Upper lobe of left lung (tissue), 6 donors: ENCODE data around the gene PARM1. TPM values are rescaled to one million over a fixed set of nuclear protein-coding genes. Genes with fewer than 3 reads are reported as not detected.

Experiments
- ATAC-seq, 2 donors: fragments of 200-7000 bp; cut with Tn5 transposase; one replicate each; pipeline ENCODE4 v1.9.1; 2022; ENCODE audit warnings: mild to moderate bottlenecking in 2 of 2, moderate library complexity in 2 of 2; ENCODE audit not compliant: low FRiP score in 2 of 2
- DNase-seq, 2 donors: peaks; one replicate each; pipeline ENCODE4 v3.0.0-alpha.2; 2019 to 2020
- H3K27ac ChIP-seq, 4 donors: fragments of 200-600 bp; sonication (generic); one replicate each; pipeline ENCODE4 v1.5.1; 2016 to 2019
- H3K27me3 ChIP-seq, 4 donors: fragments of 200-600 bp; sonication (generic); one replicate each; pipeline ENCODE4 v1.5.1; 2017 to 2019
- H3K36me3 ChIP-seq, 4 donors: fragments of 200-600 bp; sonication (generic); one replicate each; pipeline ENCODE4 v1.5.1; 2016 to 2019
- H3K4me1 ChIP-seq, 4 donors: fragments of 200-600 bp; sonication (generic); one replicate each; pipeline ENCODE4 v1.5.1; 2018 to 2019
- H3K4me3 ChIP-seq, 4 donors: fragments of 200-600 bp; sonication (generic); one replicate each; pipeline ENCODE4 v1.5.1; 2017 to 2019; ENCODE audit warnings: mild to moderate bottlenecking in 2 of 4, moderate library complexity in 1 of 4
- H3K9me3 ChIP-seq, 4 donors: fragments of 200-600 bp; sonication (generic); one replicate each; pipeline ENCODE4 v1.5.1; 2018 to 2019
- CTCF ChIP-seq, 6 experiments: fragments of 450-650 bp in 4 of 6; fragments of 200-600 bp in 2 of 6; sonication (generic) in 2 of 6; IDR thresholded peaks; one replicate each; pipeline ENCODE4 v1.5.1; 2016 to 2019; ENCODE audit warnings: antibody characterized with exemption in 6 of 6
- EP300 ChIP-seq, 4 donors: sonication (generic); formaldehyde crosslinking; IDR thresholded peaks; one replicate each; pipeline ENCODE4 v1.5.1; 2017; ENCODE audit warnings: antibody characterized with exemption in 4 of 4, control low read depth in 2 of 4
- POLR2A ChIP-seq, 4 donors: fragments of 450-650 bp; IDR thresholded peaks; one replicate each; pipeline ENCODE4 v1.5.1; 2016 to 2017; ENCODE audit warnings: antibody characterized with exemption in 4 of 4, mild to moderate bottlenecking in 2 of 4
- POLR2AphosphoS5 ChIP-seq, 2 donors: sonication (generic); formaldehyde crosslinking; IDR thresholded peaks; one replicate each; pipeline ENCODE4 v1.5.1; 2017; ENCODE audit warnings: antibody characterized with exemption in 2 of 2
- WGBS, 2 donors: methylation state at CpG; one replicate each; pipeline ENCODE4 v1.1.5; 2017 to 2018; 5-methylcytosine and 5-hydroxymethylcytosine counted together
- total RNA-seq, 6 donors: library from RNA; depleted of rRNA in 4 of 6; stranded (reverse); fragments of >200 nt in 4 of 6; gene quantifications; one replicate each; pipeline versions ENCODE4 v1.1.0 to v1.2.1, GENCODE V29; 2016 to 2021
- donor health status: DM: no; HTN: no; CAD: no; lungs with moderate emphysema.
- donor health status: DM: no; HTN: yes; CAD: no; lungs with severe emphysema.

The PARM1 gene
- total RNA-seq, 6 donors from 2014 or later: 36.7 to 137 (median 74.5) TPM

- no peaks in the 10 kb centered on the region for H3K4me1 ChIP-seq
- no peaks in the 10 kb centered on the region for H3K9me3 ChIP-seq
- H3K27ac ChIP-seq: no peak overlapping the region
- no peak for TF ChIP-seq POLR2AphosphoS5 (IDR thresholded peaks at IDR 0.05)
- no peak for TF ChIP-seq POLR2A (IDR thresholded peaks at IDR 0.05)
- no peak for TF ChIP-seq EP300 (IDR thresholded peaks at IDR 0.05)
- no peak for TF ChIP-seq CTCF (IDR thresholded peaks at IDR 0.05)
- ATAC-seq: no peak
- WGBS, 2 donors: 65 to 85% methylated on average over 3 of the region's 3 CpGs
- no peak for DNase-seq
- H3K27me3 ChIP-seq: no peaks in the 10 kb centered on the region
- no peaks in the 10 kb centered on the region for H3K36me3 ChIP-seq
- no peak overlapping the region for H3K4me3 ChIP-seq
These were observed 36.3 kb upstream of the PARM1 start for GRCh38 chr4:74896595-74896994.

- H3K27ac ChIP-seq: no peak overlapping the region
- ATAC-seq: no peak
These were observed 35.5 kb upstream of the PARM1 start for GRCh38 chr4:74897386-74897785.

GRCh38 chr4:74900862-74901261 lies 32.1 kb upstream of the PARM1 start:
- Histone ChIP-seq H3K4me1 (no peaks in the 10 kb centered on the region), H3K27ac (no peak overlapping the region), H3K36me3 (no peaks in the 10 kb centered on the region), H3K4me3 (no peak overlapping the region), H3K9me3 (no peaks in the 10 kb centered on the region), H3K27me3 (no peaks in the 10 kb centered on the region)
- no peak for ATAC-seq
- WGBS, 2 donors: 76 to 86% methylated on average over 2 of the region's 2 CpGs
- TF ChIP-seq EP300 (IDR thresholded peaks at IDR 0.05) (no peak), POLR2A (IDR thresholded peaks at IDR 0.05) (no peak), CTCF (IDR thresholded peaks at IDR 0.05) (no peak), POLR2AphosphoS5 (IDR thresholded peaks at IDR 0.05) (no peak)
- DNase-seq: no peak

More at GRCh38 chr4:74897386-74897785, 35.5 kb upstream of the PARM1 start:
- Histone ChIP-seq H3K9me3 (no peaks in the 10 kb centered on the region), H3K36me3 (no peaks in the 10 kb centered on the region), H3K4me3 (no peak overlapping the region), H3K27me3 (no peaks in the 10 kb centered on the region), H3K4me1 (no peaks in the 10 kb centered on the region)
- 84 to 89% methylated on average over 2 of the region's 2 CpGs for WGBS, 2 donors
- TF ChIP-seq POLR2AphosphoS5 (IDR thresholded peaks at IDR 0.05) (no peak), POLR2A (IDR thresholded peaks at IDR 0.05) (no peak), CTCF (IDR thresholded peaks at IDR 0.05) (no peak), EP300 (IDR thresholded peaks at IDR 0.05) (no peak)
- DNase-seq: no peak

- H3K9me3 ChIP-seq: no peaks in the 10 kb centered on the region
- H3K4me1 ChIP-seq: no peaks in the 10 kb centered on the region
- H3K36me3 ChIP-seq: no peaks in the 10 kb centered on the region
- WGBS, 2 donors: 66 to 80% methylated on average over 3 of the region's 3 CpGs
- DNase-seq (no peak), ATAC-seq (no peak)
- H3K27me3 ChIP-seq: no peaks in the 10 kb centered on the region
- no peak overlapping the region for H3K4me3 ChIP-seq
- TF ChIP-seq EP300 (IDR thresholded peaks at IDR 0.05): no peak
- no peak for TF ChIP-seq POLR2AphosphoS5 (IDR thresholded peaks at IDR 0.05)
- no peak for TF ChIP-seq POLR2A (IDR thresholded peaks at IDR 0.05)
- no peak for TF ChIP-seq CTCF (IDR thresholded peaks at IDR 0.05)
- H3K27ac ChIP-seq: no peak overlapping the region
These were observed 28.3 kb upstream of the PARM1 start for GRCh38 chr4:74904509-74905065.

GRCh38 chr4:74906771-74907170 lies 26.1 kb upstream of the PARM1 start:
- Histone ChIP-seq H3K4me1 (no peaks in the 10 kb centered on the region), H3K36me3 (no peaks in the 10 kb centered on the region), H3K4me3 (no peak overlapping the region), H3K27ac (no peak overlapping the region), H3K9me3 (no peaks in the 10 kb centered on the region), H3K27me3 (no peaks in the 10 kb centered on the region)
- ATAC-seq (no peak), DNase-seq (no peak)
- WGBS, 2 donors: 75 to 79% methylated on average over 2 of the region's 2 CpGs
- TF ChIP-seq POLR2AphosphoS5 (IDR thresholded peaks at IDR 0.05) (no peak), POLR2A (IDR thresholded peaks at IDR 0.05) (no peak), EP300 (IDR thresholded peaks at IDR 0.05) (no peak), CTCF (IDR thresholded peaks at IDR 0.05) (no peak)
